ENCODE data around the gene TNFSF12. TPM values are rescaled to one million over a fixed set of nuclear protein-coding genes. Genes with fewer than 3 reads are reported as not detected.
A peak's percentile ranks its signal among the peaks of the same experiment; 100 is the strongest.

The TNFSF12 gene
- total and polyA plus RNA-seq, 9 of the 15 experiments (the other 6 are each of a cell fraction or from before 2014, with no cell fraction given): 0.03 to 0.95 (median 0.19) TPM; not detected in 3

DNA sequence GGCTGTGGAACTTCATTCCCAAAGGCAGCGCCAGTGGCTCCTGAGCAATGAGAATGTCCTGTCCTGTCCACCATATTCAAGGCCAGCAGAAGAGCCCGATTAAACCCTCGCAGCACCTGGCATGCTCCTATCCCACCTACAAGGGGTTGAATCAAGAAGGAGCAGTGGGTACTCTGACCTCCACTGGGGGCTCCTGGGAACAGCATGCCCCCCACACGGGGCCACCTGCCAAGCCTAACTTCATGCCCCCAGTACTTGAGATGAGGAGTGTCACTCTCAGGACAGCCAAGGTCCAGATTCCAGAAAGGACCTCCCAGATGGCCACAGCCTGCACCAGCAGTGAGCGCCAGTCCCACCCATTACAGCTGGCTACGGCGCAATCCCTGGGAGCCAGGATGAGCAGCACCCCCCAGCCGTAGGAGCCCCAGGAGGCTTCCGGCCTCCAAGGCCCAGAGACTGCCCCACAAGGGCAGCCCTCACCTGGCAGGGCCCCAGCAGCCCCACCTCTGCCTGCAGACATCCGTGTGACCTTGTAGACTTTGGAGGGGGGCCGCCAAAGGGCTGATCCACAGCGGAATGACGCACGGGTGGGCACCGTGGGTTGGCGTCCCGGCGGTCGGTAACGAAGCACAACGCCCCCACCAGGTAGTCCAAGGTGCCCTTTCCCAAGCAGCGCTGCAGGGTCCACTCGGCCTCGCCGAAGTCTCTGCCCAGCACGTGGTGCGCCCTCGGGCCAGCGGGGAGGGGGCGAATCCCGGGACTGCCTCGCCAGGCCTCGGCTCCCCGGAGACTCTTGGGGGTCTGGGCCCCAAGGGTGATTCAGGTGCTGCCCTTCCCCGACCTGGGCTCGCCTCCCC, 33.8 kb downstream of the TNFSF12 start (continued):
- TF ChIP-seq, protein P1, sequence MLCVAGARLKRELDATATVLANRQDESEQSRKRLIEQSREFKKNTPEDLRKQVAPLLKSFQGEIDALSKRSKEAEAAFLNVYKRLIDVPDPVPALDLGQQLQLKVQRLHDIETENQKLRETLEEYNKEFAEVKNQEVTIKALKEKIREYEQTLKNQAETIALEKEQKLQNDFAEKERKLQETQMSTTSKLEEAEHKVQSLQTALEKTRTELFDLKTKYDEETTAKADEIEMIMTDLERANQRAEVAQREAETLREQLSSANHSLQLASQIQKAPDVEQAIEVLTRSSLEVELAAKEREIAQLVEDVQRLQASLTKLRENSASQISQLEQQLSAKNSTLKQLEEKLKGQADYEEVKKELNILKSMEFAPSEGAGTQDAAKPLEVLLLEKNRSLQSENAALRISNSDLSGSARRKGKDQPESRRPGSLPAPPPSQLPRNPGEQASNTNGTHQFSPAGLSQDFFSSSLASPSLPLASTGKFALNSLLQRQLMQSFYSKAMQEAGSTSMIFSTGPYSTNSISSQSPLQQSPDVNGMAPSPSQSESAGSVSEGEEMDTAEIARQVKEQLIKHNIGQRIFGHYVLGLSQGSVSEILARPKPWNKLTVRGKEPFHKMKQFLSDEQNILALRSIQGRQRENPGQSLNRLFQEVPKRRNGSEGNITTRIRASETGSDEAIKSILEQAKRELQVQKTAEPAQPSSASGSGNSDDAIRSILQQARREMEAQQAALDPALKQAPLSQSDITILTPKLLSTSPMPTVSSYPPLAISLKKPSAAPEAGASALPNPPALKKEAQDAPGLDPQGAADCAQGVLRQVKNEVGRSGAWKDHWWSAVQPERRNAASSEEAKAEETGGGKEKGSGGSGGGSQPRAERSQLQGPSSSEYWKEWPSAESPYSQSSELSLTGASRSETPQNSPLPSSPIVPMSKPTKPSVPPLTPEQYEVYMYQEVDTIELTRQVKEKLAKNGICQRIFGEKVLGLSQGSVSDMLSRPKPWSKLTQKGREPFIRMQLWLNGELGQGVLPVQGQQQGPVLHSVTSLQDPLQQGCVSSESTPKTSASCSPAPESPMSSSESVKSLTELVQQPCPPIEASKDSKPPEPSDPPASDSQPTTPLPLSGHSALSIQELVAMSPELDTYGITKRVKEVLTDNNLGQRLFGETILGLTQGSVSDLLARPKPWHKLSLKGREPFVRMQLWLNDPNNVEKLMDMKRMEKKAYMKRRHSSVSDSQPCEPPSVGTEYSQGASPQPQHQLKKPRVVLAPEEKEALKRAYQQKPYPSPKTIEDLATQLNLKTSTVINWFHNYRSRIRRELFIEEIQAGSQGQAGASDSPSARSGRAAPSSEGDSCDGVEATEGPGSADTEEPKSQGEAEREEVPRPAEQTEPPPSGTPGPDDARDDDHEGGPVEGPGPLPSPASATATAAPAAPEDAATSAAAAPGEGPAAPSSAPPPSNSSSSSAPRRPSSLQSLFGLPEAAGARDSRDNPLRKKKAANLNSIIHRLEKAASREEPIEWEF (CRISPR knock-in tag; IDR thresholded peaks at IDR 0.05): no peak; the same call in 1 of the 2 replicates
- TF ChIP-seq NR2F6 (CRISPR knock-in tag; IDR thresholded peaks at IDR 0.05) (no peak), ETV6 (IDR thresholded peaks at IDR 0.05; ENCODE audit: borderline replicate concordance in 1 of 2, low read depth in 2 of 2, low read length in 1 of 2) (no peak), ETV6 (CRISPR knock-in tag; IDR thresholded peaks at IDR 0.05; ENCODE audit: borderline replicate concordance) (no peak), ZBTB17 (CRISPR knock-in tag; IDR thresholded peaks at IDR 0.05) (peak; percentile 73), TAL1 (IDR thresholded peaks at IDR 0.05) (no peak), NFATC3 (IDR thresholded peaks at IDR 0.05) (no peak)
- TF ChIP-seq, protein P2, sequence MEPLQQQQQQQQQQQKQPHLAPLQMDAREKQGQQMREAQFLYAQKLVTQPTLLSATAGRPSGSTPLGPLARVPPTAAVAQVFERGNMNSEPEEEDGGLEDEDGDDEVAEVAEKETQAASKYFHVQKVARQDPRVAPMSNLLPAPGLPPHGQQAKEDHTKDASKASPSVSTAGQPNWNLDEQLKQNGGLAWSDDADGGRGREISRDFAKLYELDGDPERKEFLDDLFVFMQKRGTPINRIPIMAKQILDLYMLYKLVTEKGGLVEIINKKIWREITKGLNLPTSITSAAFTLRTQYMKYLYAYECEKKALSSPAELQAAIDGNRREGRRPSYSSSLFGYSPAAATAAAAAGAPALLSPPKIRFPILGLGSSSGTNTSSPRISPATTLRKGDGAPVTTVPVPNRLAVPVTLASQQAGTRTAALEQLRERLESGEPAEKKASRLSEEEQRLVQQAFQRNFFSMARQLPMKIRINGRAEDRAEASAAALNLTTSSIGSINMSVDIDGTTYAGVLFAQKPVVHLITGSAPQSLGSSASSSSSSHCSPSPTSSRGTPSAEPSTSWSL (CRISPR knock-in tag; IDR thresholded peaks at IDR 0.05; ENCODE audit: borderline replicate concordance): no peak
- TF ChIP-seq, protein P3, sequence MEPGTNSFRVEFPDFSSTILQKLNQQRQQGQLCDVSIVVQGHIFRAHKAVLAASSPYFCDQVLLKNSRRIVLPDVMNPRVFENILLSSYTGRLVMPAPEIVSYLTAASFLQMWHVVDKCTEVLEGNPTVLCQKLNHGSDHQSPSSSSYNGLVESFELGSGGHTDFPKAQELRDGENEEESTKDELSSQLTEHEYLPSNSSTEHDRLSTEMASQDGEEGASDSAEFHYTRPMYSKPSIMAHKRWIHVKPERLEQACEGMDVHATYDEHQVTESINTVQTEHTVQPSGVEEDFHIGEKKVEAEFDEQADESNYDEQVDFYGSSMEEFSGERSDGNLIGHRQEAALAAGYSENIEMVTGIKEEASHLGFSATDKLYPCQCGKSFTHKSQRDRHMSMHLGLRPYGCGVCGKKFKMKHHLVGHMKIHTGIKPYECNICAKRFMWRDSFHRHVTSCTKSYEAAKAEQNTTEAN (CRISPR knock-in tag; IDR thresholded peaks at IDR 0.05): no peak
- TF ChIP-seq, protein P4, sequence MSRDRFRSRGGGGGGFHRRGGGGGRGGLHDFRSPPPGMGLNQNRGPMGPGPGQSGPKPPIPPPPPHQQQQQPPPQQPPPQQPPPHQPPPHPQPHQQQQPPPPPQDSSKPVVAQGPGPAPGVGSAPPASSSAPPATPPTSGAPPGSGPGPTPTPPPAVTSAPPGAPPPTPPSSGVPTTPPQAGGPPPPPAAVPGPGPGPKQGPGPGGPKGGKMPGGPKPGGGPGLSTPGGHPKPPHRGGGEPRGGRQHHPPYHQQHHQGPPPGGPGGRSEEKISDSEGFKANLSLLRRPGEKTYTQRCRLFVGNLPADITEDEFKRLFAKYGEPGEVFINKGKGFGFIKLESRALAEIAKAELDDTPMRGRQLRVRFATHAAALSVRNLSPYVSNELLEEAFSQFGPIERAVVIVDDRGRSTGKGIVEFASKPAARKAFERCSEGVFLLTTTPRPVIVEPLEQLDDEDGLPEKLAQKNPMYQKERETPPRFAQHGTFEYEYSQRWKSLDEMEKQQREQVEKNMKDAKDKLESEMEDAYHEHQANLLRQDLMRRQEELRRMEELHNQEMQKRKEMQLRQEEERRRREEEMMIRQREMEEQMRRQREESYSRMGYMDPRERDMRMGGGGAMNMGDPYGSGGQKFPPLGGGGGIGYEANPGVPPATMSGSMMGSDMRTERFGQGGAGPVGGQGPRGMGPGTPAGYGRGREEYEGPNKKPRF (IDR thresholded peaks at IDR 0.05; ENCODE audit: low read depth, low read length): no peak
- TF ChIP-seq, protein P5, sequence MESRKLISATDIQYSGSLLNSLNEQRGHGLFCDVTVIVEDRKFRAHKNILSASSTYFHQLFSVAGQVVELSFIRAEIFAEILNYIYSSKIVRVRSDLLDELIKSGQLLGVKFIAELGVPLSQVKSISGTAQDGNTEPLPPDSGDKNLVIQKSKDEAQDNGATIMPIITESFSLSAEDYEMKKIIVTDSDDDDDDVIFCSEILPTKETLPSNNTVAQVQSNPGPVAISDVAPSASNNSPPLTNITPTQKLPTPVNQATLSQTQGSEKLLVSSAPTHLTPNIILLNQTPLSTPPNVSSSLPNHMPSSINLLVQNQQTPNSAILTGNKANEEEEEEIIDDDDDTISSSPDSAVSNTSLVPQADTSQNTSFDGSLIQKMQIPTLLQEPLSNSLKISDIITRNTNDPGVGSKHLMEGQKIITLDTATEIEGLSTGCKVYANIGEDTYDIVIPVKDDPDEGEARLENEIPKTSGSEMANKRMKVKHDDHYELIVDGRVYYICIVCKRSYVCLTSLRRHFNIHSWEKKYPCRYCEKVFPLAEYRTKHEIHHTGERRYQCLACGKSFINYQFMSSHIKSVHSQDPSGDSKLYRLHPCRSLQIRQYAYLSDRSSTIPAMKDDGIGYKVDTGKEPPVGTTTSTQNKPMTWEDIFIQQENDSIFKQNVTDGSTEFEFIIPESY (CRISPR knock-in tag; IDR thresholded peaks at IDR 0.05): no peak
